Stimulated activated CD4-positive, alpha-beta T cell treated with anti-CD3 and anti-CD28 coated beads, Interleukin-12 subunit alpha, Interleukin-12 subunit beta, amount 100 ng/mL, for 4 hours (primary cell): Measurements from ENCODE around the gene RIN3.

Experiments used
- DNase-seq: peaks from one replicate; pipeline ENCODE4 v3.0.0-alpha.2; 2020

RIN3 gene

DNA sequence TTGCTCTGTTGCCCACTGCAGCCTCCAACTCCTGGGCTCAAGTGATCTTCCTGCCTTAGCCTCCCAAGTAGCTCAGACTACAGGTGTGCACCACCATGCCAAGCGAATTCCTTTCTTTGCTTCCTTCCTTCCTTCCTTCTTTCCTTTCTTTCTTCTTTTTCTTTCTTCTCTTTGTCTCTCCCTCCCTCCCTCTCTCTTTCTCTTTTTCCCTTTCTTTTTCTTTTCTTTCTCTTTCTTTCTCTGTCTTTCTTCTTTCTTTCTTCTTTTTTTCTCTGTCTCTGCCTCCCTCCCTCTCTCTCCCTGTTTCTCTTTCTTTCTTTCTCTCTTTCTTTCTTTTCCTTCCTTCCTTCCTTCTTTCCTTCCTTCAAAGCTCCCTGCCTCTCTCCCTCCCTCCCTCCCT lies 182.0 kb downstream of the RIN3 start:
- no peak for DNase-seq

DNA sequence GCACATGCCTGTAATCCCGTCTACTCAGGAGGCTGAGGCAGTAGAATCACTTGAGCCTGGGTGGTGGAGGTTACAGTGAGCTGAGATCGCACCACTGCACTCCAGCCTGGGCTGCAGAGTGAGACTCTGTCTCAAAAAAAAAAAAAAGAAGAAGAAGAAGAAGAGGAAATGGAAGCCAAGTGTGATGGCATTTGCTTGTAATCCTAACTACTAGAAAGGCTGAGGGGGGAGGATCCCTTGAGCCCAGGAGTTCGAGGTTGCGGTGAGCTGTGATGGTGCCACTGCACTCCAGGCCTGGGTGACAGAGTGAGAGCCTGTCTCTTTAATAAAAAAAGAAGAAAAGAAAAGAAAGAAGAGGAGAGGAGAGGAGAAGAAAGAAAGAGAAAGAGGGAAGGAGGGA lies 182.8 kb downstream of the RIN3 start:
- DNase-seq: no peak

DNA sequence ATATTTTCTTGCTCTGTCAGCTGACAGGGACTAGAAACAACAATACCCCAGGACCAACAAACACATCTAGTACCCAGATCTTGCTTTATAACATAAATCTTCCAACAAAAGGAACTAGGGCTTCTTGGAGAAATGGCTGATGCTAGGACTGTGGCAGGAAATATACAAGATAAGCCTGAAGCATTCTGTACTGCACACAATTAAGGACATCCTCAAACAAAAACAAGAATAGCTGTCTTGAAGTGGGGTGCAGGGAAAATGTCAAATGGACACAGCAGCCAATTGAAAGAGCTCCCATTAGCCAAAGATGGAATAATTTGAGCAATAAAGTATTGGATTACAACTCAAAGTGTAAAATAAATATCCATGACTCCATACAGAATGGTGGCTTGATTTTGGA lies 184.8 kb downstream of the RIN3 start:
- no peak for DNase-seq

DNA sequence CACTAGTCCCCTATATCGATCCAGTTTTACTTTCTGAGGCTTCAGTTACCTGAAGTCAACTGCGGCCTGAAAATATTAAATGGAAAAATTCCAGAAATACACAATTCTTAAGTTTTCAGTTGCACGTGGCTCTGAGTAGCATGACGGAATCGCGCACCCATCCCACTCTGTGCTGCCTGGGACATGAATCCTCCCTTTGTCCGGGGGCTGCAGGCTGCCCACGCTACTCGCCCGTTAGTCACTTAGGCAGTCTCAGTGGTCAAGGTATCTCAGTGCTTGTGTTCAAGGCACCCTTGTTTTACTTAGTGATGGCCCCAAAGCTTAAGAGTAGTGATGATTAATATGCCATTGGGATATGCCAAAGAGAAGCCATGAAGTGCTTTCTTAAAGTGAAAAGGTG lies 188.2 kb downstream of the RIN3 start:
- no peak for DNase-seq

DNA sequence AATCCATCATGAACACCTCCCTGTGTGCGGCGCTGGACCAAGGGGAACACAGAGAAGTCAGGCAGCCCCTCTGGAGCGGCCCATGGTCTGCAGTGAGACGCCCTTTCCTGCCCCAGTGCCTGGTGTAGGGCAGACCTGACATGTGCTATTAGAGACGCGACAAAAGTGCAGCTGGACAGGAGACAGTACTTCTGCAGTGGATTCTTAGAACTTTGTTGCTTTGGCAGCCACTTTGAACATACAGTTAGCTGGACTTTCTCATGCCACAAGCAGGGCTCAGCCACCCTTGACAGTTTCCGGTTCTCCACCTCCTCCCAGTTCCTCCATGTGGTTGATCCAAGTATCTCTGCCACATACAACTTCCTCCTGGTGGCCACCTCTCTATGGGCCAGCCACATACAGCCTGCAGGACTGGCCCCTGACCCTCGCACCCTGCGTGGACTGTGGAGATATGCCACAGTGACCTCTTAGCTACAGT lies 188.9 kb downstream of the RIN3 start:
- DNase-seq: no peak

DNA sequence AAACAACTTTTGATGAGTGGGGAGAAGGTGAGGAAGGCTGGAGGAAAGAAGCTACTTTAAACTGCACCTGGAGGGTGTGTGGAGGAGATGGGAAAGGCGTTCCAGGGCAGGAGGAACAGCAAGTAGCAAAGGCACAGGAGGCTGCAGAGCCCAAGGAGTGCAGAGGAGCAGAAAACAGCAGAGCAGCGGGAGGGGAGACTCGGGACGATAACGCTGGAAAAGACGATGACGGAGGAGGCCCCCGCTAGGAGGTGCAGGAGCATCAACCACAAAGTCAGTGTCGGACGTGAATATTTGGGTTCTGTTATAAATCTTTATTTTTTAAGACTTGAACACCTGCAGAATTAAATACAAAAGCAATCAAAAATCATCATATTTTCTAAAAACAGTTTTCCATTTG lies 189.9 kb downstream of the RIN3 start:
- no peak for DNase-seq

DNA sequence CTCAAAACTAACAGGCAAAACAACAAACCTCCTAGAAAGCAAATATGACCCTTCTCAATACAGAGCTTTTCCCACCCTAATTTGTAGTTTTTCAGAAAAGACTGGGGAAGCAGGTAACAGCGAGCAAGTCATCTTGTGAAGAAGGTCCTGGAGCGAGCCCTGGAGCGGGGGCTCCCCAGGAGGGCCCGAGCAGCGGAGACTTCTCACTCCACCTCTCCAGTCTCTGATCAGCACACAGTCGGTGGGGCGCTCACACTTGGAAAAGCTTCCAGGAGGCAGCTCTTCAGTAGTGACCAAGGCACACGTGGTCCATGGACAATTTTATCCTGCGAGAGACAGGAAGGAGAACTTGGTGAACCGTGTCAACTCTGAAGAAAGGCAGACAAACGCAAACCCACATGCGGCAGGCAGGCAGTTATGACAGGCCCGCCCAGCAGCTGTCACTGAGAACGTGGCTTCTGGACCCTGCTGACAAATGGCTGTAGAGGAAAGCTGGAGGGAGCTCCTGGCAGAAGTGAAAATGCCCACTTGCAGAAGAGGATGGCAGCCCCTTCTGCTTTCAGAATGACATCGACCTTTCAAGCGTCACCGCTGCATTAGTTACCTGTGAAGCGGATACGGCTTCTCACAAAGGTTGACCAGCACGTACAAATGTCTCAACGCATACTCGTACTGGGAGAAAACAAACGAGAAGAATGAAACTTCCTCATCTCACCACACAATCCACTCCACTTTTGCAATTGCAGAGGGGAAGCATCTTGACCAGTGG lies 190.6 kb downstream of the RIN3 start:
- no peak for DNase-seq

DNA sequence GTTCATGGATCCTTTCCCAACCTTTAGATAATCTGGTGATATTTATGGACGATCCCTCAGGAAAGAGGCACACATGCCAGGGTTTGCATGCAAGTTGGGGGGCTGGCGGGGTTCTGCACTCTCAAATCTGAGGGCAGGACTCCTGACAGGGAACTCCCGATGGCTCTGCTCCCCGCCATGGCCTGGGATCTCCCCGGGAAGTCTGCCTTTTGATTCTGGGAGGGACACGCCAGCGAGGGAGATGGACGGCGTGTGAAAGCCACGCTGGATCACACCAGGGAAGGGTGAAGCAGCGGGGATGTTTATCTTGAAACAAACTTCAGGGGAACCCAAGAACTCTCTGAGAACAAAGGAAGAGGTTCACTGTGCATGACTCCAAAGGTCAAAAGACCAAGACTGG lies 191.2 kb downstream of the RIN3 start:
- no peak for DNase-seq

DNA sequence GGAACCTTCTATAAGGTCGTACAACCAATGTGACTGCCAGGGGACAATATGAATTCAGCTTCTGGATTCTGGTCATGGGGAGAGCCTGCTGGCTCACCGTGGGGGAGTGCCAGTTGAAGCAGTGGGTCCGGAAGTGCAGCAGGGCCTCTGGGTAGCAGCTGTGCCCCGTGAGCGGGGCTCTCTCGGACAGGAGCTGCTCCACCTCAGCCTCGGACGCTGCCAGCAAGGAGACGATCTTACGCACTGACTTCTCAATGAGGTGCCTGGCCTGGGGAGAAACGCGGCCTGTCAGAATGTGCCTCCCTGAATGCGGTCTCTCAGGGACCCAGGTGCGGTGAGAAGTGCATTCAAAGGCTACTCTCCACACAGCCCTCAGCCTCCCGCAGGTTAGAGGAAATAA lies 192.8 kb downstream of the RIN3 start:
- no peak for DNase-seq

DNA sequence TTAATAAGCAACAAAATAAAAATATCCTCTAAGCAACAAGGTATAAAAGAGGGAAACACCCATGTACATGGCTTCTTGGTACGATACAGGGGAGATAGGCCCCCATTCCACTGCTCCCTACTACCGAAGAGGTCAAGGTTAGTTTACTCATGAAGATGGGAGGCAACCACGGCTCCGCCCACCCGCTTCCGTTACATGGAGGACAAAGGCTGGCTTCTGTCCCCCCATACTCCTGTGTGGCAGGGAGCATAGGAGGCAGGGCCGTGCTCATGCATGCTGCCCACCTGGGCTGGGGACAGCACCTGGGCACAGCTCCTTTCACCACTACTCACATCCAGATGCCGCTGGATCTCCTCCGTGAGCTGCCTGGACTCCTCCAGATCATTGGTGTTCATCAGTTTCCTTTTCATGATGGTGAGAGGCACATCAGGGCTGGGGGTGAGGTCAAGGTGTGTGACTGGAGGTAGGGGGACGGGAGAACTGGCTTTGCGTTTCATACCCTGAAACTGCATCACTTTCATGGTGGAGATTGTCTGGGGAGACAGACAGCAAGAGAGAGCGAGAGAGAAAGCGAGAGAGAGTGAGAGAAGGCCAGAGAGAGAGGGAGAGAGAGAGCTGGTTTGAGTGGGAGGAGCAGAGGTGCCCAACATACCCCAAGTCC lies 195.9 kb downstream of the RIN3 start:
- DNase-seq: no peak

DNA sequence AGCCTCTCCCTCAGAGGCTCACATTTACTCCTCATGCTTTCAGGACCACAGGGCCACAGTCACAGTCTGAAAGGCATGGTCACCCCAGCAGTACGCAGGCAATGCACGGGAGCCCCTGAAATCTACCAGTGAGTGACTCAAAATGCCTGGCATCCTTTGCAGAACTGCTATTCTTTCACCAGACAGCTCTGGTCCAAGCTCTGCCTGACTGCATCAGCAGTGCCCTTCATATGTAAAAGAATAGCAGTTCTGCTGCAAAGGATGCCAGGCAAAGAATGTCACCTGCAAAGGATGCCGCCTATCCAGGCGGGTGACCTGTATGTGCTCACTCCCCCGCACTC lies 196.4 kb downstream of the RIN3 start:
- no peak for DNase-seq

DNA sequence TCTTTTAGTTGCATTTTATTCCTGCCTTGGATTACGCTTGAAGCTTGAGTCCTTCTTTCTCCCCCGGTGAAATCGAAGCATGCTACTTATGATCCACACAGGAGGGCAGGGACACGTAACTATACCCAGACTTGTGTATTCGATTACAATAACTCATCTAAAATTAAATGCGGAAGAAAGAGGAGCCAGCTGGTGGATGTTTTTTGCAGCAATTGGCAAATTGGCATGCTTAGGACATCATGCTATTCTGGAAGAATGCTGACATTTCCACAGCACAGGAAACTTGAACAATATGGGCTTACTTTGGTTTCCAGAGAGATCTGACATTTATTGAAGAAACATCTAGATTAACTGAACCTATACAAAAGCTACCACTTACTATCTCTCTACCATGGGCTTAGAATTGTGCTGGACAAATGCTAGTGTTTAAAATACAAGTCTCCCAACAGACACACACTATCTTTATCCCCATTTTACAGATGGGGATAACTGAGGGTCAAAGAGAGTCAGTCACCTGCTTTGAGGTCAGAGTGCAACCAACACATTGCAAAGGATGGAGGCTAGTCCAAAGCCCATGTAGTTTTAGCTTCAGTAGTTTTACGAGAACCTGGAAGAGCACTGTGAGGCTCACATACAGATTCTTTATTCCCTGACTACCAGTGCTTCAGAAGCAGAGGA lies 198.5 kb downstream of the RIN3 start:
- DNase-seq: no peak

DNA sequence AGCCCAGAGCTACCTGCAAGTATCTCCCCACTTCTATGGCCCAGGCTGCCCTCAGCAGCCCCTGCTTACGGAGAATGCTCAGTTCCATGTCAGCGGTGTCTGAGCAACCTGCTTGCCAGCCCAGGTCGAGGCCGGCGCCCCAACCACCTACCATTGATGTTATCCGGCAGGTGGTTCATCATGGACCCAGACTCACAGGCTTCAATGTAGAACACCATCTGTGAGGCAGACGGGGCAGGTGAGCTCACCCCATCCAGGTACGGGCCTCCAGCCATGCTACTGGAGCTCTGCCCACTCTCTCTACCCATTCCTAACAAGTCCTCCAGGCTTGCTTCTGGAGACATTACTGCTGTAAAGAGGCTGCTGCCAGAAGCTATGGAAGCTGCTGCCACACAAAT lies 199.1 kb downstream of the RIN3 start:
- DNase-seq: no peak

DNA sequence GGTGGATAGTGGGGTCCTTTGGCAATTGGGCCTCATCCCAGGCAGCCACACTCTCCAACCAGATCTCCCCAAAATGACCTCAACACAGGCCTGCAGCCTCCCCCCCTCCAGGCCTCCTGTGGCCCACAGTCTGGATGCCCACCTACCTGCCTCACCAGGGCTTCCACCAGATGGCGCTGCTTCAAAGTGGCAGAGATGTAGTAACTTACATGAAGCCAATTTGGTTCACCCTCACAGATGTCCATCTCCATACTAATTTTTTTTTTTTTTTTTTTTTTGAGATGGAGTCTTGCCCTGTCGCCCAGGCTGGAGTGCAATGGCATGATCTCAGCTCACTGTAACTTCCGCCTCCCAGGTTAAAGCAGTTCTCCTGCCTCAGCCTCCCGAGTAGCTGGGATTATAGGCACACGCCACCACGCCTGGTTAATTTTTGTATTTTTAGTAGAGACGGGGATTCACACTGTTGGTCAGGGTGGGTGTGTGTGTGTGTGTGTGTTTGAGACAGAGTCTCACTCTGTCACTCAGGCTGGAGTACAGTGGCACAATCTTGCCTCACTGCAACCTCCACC lies 201.2 kb downstream of the RIN3 start:
- DNase-seq: peak; percentile 85

DNA sequence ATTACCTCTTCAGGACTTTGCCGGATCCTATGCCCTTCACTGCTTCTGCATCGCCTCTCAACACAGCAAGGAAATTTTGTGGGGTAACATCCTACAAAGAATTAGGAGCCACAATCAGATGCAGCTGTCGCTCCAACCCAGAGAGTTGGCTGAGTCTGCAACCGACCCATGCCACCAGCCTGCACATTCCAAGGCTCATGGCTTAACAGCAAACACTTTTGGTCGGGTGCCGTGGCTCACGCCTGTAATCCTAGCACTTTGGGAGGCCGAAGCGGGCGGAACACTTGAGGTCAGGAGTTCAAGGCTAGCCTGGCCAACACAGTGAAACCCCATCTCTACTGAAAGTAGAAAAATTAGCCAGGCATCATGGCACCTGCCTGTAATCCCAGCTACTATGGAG lies 202.6 kb downstream of the RIN3 start:
- no peak for DNase-seq

DNA sequence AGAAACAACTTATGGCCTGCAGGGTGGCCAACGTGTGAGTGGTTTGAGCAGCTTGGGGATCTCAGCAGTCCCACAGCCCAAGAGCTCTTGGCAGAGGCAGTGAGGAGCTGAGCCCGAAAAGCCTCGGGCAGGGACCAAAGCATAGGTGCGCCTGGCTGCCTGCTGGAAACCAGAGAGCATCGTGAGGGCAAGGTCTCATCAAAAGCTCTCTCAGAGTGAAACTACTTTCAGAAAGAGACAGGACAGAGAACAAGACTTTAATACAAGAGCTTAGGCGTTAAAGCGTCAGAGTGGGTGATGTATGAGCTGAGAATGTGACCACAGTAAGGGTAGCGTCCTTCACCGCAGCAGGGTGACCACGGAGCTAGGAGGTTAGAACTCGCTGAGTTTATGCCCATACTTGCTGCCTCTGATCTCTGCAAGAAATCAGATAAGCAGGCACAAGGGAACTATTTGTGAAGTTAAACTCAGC lies 204.0 kb downstream of the RIN3 start:
- no peak for DNase-seq

DNA sequence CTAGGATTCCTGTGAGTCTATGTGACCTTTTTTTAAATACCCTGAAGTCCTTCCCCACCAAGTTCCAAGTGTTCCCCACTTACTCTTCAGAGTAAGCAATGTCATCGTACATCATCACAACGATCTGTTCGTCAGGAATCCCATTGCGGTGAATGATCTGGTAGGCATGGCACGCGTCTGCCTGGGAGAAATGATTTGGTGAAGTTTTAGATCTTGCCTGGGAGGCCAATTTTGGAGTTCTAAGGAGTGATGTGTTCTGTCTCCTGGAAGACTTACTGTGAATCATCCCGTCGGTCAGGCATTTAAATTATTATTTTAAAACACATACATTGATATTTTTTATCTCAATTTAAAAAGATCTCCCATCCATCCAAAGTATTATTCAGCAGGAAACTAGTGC lies 205.1 kb downstream of the RIN3 start:
- no peak for DNase-seq

DNA sequence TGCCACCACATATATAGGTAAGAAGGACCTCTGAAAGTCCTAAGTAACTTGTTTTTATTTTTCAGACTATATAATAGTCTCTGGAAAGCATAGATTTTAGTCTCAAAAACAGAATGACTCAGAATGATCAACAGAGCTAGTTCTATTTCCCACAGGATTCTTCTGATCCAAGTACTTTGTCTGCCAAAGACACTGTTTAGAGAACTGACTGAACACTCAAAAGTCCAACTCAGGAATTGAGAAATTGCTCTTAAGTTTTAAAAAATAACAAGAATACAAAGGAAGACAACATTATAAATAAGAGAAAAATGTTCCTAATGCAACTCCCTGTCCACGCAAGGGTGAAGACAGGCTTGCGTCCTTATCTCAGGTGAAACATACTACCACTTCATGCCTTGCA lies 205.8 kb downstream of the RIN3 start:
- no peak for DNase-seq

DNA sequence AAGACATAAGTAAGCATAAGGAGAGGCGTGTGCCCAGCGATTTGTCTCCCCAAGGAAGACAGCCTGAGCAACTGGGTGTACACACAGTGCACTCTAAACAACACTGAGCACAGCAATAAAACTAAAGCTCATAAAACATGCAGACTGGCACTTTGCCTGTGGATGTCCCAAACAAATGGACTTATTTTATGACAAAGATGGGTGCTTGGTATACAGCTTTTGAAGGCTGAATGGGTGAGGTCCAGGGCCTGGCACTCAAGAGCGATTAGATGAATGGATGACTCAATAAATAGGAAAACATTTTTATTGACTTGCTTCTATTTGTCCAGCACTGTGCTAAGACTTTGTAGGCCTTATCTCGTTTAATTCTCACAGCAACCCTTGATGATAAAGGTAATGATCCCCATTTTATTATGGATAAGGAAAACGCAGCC lies 206.3 kb downstream of the RIN3 start:
- DNase-seq: no peak

DNA sequence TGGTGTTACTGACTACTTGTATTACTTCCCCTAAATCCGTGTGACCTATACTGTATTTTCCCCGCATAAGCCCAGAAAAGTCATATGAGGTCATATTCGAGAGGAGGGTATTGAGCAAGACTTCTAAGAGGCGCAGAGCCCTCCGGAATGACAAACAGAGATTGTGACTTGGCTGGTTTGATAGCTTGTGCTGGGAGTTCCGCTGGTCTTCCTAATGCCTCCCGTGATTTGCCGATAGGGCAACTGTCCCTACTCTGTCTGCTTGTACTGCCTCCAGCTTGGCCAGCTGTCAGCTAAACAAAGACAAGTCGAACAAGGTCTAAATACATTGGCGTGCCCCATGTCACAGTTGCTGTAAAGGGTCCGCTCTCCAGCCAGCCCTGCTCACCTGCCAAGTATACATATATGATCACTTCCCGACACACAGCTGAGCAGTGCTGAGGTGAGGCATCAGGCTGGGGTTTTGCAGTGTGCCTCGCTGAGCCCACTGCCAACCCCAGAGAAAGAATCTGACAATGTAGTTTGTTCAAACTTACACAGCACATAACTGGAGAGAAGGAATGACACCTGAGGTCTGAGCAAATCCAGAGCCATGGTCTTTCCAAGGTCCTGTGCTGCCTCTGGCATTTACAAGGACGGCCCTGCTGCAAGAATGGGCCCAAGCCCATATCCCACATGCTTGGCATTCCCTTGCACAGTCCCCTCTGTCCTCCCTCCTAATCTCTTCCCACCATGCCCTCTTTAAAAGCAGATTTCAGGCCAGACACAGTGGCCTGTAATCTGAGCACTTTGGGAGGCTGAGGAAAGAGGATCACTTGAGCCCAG lies 211.1 kb downstream of the RIN3 start:
- DNase-seq: no peak

DNA sequence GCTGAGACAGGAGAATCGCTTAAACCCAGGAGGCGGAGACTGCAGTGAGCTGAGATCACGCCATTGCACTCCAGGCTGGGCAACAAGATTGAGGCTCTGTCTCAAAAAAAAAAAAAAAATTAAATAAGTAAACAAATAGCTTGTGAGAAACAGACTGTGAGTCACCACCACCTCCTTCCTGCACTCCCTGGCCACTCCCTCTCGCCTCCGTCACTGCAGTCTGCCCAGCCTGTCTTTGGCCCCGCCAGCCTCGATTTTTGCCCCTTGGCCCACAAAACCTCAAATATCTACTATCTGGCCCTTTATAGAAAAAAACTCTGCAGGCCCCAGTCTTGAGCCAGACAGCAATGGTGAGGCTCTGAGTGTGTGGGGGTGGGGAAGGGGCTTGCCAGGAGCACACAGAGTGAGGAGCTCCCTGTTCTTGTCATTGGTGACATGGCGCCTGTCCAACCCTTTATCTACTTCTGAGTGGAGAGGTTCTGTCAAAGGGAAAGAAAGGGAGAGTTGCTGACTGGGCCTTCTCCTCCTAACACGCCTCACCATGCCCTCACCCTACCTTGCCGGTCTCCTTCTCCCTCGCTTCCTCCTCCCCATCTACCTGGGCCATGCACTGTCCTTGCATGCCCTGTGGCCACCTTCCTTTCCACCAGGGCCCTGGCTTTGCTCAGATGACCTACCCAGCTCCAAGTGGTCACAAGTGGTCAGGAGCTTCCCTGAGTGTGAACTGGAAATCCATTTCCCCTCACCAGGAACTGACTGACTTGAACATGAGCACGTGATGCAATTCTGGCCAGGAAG lies 212.8 kb downstream of the RIN3 start:
- no peak for DNase-seq

DNA sequence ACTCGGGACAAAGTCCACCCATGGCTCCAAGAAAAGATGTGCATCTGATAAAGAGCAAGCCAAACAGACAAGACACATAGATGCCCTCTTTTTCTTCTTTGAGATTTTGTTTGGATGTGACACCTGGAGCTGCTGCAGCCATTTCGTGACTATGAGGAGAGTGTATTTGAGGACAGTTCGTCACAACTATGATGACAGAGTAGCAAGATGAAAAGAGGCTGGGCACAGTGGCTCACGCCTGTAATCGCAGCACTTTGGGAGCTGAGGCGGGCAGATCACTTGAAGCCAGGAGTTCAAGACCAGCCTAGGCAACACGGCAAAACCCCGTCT lies 213.3 kb downstream of the RIN3 start:
- DNase-seq: no peak
